Body of pancreas (tissue), 4 donors: ENCODE results near the gene ALPL.
"Not testable (repeated sequence)": the region's sequence is repeated elsewhere in the genome, so short reads cannot be mapped to it uniquely, and the experiment has no call there.

Experiments used
- POLR2A ChIP-seq, 3 donors: fragments of 450-650 bp; IDR thresholded peaks; one replicate each; pipeline ENCODE4 v1.6.1; 2016; ENCODE audit warnings: antibody characterized with exemption in 3 of 3, mild to moderate bottlenecking in 2 of 3
- TF ChIP-seq, protein P1 (sequence below), 7 experiments: fragments of 450-650 bp in 4 of 7; fragments of 200-600 bp in 3 of 7; sonication (generic) in 3 of 7; IDR thresholded peaks; one replicate each; pipeline ENCODE4 v1.5.1; 2016 to 2019; ENCODE audit warnings: antibody characterized with exemption in 7 of 7

DNA sequence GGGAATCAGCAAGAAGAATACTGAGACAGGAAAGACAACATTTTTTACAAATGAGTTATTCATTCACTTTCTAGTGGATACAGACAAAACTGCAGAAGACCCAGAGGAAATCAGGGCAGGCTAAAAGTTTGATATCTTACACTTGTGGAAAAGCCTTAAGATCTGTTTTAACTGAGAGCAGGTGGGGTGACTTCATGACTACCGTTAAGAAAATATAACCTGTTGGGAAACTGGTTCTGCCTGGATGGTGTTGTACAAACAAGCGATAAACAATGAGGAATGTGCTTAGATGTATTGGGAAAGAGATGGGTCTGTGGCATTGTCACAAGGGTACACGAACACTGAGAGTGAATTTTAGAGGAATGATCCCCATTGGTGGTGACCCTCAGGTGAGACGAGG is 41.3 kb upstream of the ALPL start:
- TF ChIP-seq, protein P1, sequence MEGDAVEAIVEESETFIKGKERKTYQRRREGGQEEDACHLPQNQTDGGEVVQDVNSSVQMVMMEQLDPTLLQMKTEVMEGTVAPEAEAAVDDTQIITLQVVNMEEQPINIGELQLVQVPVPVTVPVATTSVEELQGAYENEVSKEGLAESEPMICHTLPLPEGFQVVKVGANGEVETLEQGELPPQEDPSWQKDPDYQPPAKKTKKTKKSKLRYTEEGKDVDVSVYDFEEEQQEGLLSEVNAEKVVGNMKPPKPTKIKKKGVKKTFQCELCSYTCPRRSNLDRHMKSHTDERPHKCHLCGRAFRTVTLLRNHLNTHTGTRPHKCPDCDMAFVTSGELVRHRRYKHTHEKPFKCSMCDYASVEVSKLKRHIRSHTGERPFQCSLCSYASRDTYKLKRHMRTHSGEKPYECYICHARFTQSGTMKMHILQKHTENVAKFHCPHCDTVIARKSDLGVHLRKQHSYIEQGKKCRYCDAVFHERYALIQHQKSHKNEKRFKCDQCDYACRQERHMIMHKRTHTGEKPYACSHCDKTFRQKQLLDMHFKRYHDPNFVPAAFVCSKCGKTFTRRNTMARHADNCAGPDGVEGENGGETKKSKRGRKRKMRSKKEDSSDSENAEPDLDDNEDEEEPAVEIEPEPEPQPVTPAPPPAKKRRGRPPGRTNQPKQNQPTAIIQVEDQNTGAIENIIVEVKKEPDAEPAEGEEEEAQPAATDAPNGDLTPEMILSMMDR (IDR thresholded peaks at IDR 0.05): not testable (repeated sequence)
- TF ChIP-seq POLR2A (IDR thresholded peaks at IDR 0.05): not testable (repeated sequence)
